Measurements from ENCODE around the gene FNTB.

FNTB gene

DNA sequence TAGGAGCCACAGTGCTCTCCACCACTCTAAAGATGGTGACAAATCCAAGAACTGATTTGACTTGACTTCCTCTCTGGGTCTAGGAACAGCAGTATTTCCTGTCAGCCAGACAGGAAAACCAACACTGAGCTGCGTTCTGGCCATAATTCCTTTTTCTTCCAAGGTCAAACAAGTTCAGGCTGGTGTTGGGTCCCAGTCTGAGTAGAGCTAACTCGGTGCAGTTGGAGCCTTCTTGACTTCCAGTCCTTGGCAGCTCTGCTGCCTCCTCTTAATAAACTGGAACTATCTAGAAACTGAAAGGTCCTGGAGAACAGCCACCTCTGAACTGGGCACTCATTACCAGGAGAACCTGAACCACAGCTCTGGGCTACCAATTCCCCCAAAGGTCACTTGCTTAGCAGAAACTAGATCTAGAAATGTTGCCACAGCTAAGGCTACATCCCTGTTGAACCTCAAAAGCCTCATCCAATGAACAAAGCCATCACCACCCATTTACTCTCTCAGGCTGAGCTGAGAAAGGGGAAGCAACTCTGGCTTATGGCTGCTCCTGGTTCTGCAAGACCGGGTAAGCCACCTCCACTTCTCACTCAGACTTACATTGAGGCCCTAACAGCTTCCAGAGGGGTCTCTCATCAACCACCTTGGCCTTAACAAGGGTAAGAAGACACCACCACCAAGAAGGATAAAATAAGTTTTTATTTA is 87.9 kb downstream of the FNTB start:
- peaks cover 39 to 40% of the 10 kb centered on the region in 2 experiments for H3K36me3 ChIP-seq (ENCODE audit: control insufficient read depth in 1 of 2, insufficient read depth in 2 of 2, low read length in 2 of 2)
- H3K18ac ChIP-seq (ENCODE audit: low read length): no peak overlapping the region
- H3K23ac ChIP-seq (ENCODE audit: low read length): no peak overlapping the region
- H2BK5ac ChIP-seq (ENCODE audit: low read depth, low read length, poor library complexity): no peak overlapping the region
- no peak overlapping the region for H2BK12ac ChIP-seq (ENCODE audit: low read length)
- no peak overlapping the region for H3K14ac ChIP-seq (ENCODE audit: low read length)
- no peak overlapping the region for H3K4me3 ChIP-seq (ENCODE audit: low read depth, low read length)
- H3K4ac ChIP-seq (ENCODE audit: low read depth, low read length): no peak overlapping the region
- H4K12ac ChIP-seq (ENCODE audit: low read depth, low read length): no peak overlapping the region
- no peak overlapping the region for H2AFZ ChIP-seq (ENCODE audit: insufficient read depth, low read length, poor library complexity)
- no peak overlapping the region for H4K91ac ChIP-seq (ENCODE audit: low read depth, low read length)
- no peaks in the 10 kb centered on the region for H3K27me3 ChIP-seq (ENCODE audit: insufficient read depth, low read length)
- H2AK5ac ChIP-seq (ENCODE audit: low read length): no peak overlapping the region
- WGBS (ENCODE audit: extremely low coverage, insufficient coverage, insufficient read length): no CpG with 5 or more reads among the region's 3 CpGs
- no peaks in the 10 kb centered on the region for H3K9me3 ChIP-seq (ENCODE audit: insufficient read depth, low read depth, low read length)
- H3K9ac ChIP-seq (ENCODE audit: low read length): no peak overlapping the region
- peaks cover 1% of the 10 kb centered on the region for H3K79me2 ChIP-seq (ENCODE audit: control insufficient read depth, insufficient read depth, low read length, poor library complexity)
- no peak for DNase-seq
- H3K4me2 ChIP-seq (ENCODE audit: low read length): no peak overlapping the region
- H3K27ac ChIP-seq (ENCODE audit: low read depth, low read length): no peak overlapping the region
- no peaks in the 10 kb centered on the region for H3K4me1 ChIP-seq (ENCODE audit: control insufficient read depth in 1 of 2, insufficient read depth in 2 of 2, low read length in 2 of 2)
- H2BK120ac ChIP-seq (ENCODE audit: insufficient read depth, low read length, poor library complexity): no peak overlapping the region
- H4K8ac ChIP-seq (ENCODE audit: low read depth, low read length): no peak overlapping the region
- H3K79me1 ChIP-seq (ENCODE audit: low read length): no peaks in the 10 kb centered on the region

DNA sequence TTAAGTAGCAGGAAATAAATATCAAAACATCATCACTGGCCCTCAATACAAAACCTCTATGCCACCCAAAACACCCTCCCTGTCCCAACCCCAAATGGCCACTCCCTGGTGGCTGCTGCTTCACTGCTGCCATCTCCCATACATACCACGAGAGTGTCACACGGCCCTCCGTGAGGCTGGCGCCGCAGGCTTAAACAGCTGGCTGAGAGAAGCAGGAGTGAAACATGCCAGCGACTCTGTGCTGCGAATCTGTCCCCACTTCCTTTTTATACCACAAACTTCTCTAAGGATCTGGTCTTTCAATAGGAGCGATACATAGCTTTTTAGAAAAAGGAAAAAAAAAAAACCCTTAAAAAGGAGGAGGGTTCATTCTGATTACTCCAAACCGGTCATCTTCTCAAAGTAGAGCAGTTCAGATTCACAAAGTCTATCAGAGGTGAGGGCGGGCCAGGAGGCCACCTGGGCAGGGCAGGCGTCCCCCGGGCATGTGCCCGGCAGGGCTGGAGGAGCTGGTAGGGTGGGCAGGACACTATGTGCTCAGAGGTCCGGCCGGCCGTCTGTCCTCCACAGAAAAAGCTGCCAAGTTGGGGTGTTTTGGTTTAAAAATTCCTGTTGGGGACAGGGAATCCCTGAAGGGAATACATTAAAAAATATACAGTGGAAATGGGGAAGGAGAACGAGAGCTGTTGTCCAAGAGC is 89.1 kb downstream of the FNTB start:
- H2BK12ac ChIP-seq (ENCODE audit: low read length): no peak overlapping the region
- WGBS (ENCODE audit: extremely low coverage, insufficient coverage, insufficient read length): no CpG with 5 or more reads among the region's 17 CpGs
- no peaks in the 10 kb centered on the region for H3K27me3 ChIP-seq (ENCODE audit: insufficient read depth, low read length)
- H2AK5ac ChIP-seq (ENCODE audit: low read length): no peak overlapping the region
- no peak overlapping the region for H3K4me2 ChIP-seq (ENCODE audit: low read length)
- DNase-seq: no peak
- no peak overlapping the region for H2BK5ac ChIP-seq (ENCODE audit: low read depth, low read length, poor library complexity)
- H3K36me3 ChIP-seq (ENCODE audit: control insufficient read depth in 1 of 2, insufficient read depth in 2 of 2, low read length in 2 of 2): peaks cover 35 to 39% of the 10 kb centered on the region in 2 experiments
- H3K18ac ChIP-seq (ENCODE audit: low read length): no peak overlapping the region
- no peaks in the 10 kb centered on the region for H3K4me1 ChIP-seq (ENCODE audit: control insufficient read depth in 1 of 2, insufficient read depth in 2 of 2, low read length in 2 of 2)
- no peak overlapping the region for H3K27ac ChIP-seq (ENCODE audit: low read depth, low read length)
- no peak overlapping the region for H4K12ac ChIP-seq (ENCODE audit: low read depth, low read length)
- H3K4ac ChIP-seq (ENCODE audit: low read depth, low read length): no peak overlapping the region
- peaks cover 1% of the 10 kb centered on the region for H3K79me2 ChIP-seq (ENCODE audit: control insufficient read depth, insufficient read depth, low read length, poor library complexity)
- no peak overlapping the region for H2AFZ ChIP-seq (ENCODE audit: insufficient read depth, low read length, poor library complexity)
- no peak overlapping the region for H4K8ac ChIP-seq (ENCODE audit: low read depth, low read length)
- no peak overlapping the region for H2BK120ac ChIP-seq (ENCODE audit: insufficient read depth, low read length, poor library complexity)
- H4K91ac ChIP-seq (ENCODE audit: low read depth, low read length): no peak overlapping the region
- no peak overlapping the region for H3K14ac ChIP-seq (ENCODE audit: low read length)
- no peak overlapping the region for H3K9ac ChIP-seq (ENCODE audit: low read length)
- no peak overlapping the region for H3K4me3 ChIP-seq (ENCODE audit: low read depth, low read length)
- no peaks in the 10 kb centered on the region for H3K9me3 ChIP-seq (ENCODE audit: insufficient read depth, low read depth, low read length)
- H3K23ac ChIP-seq (ENCODE audit: low read length): no peak overlapping the region
- no peaks in the 10 kb centered on the region for H3K79me1 ChIP-seq (ENCODE audit: low read length)

DNA sequence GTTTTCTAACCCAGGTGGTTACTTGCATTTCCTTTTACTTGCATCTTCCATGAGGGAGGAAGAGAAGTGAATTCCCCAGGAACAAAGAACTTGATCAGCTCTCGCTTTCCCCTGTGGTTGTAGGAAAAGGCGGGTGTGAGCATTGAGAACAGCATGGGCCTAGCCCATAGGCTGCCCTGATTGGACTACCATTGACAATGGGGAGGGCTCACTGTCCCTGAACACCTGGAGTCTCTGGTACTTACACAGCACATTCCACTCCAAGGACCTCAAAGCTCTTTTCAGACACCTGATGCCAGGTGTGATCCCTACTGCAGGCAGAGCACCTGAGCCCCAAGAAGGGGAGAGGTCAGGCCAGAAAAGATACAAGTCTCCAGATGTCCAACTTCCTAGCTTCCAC is 90.6 kb downstream of the FNTB start:
- Histone ChIP-seq H4K8ac (ENCODE audit: low read depth, low read length) (no peak overlapping the region), H3K27me3 (ENCODE audit: insufficient read depth, low read length) (no peaks in the 10 kb centered on the region), H3K79me2 (ENCODE audit: control insufficient read depth, insufficient read depth, low read length, poor library complexity) (peaks cover under 1% of the 10 kb centered on the region), H2BK12ac (ENCODE audit: low read length) (no peak overlapping the region), H3K79me1 (ENCODE audit: low read length) (no peaks in the 10 kb centered on the region), H3K9ac (ENCODE audit: low read length) (no peak overlapping the region), H3K23ac (ENCODE audit: low read length) (no peak overlapping the region), H4K91ac (ENCODE audit: low read depth, low read length) (no peak overlapping the region), H3K4me1 (ENCODE audit: control insufficient read depth in 1 of 2, insufficient read depth in 2 of 2, low read length in 2 of 2) (no peaks in the 10 kb centered on the region), H4K12ac (ENCODE audit: low read depth, low read length) (no peak overlapping the region), H2AFZ (ENCODE audit: insufficient read depth, low read length, poor library complexity) (no peak overlapping the region), H3K14ac (ENCODE audit: low read length) (no peak overlapping the region), H3K18ac (ENCODE audit: low read length) (no peak overlapping the region), H3K36me3 (ENCODE audit: control insufficient read depth in 1 of 2, insufficient read depth in 2 of 2, low read length in 2 of 2) (peaks cover 40 to 43% of the 10 kb centered on the region in 2 experiments), H2AK5ac (ENCODE audit: low read length) (no peak overlapping the region), H3K4ac (ENCODE audit: low read depth, low read length) (no peak overlapping the region), H2BK5ac (ENCODE audit: low read depth, low read length, poor library complexity) (no peak overlapping the region), H2BK120ac (ENCODE audit: insufficient read depth, low read length, poor library complexity) (no peak overlapping the region), H3K27ac (ENCODE audit: low read depth, low read length) (no peak overlapping the region), H3K4me3 (ENCODE audit: low read depth, low read length) (no peak overlapping the region), H3K9me3 (ENCODE audit: insufficient read depth, low read depth, low read length) (no peaks in the 10 kb centered on the region), H3K4me2 (ENCODE audit: low read length) (no peak overlapping the region)
- WGBS (ENCODE audit: extremely low coverage, insufficient coverage, insufficient read length): no CpG with 5 or more reads among the region's 2 CpGs
- no peak for DNase-seq

- H2AFZ ChIP-seq (ENCODE audit: insufficient read depth, low read length, poor library complexity): no peak overlapping the region
- no peak overlapping the region for H2AK5ac ChIP-seq (ENCODE audit: low read length)
- H3K4me3 ChIP-seq (ENCODE audit: low read depth, low read length): no peak overlapping the region
- H2BK5ac ChIP-seq (ENCODE audit: low read depth, low read length, poor library complexity): no peak overlapping the region
- DNase-seq: no peak
- H3K4me1 ChIP-seq (ENCODE audit: control insufficient read depth in 1 of 2, insufficient read depth in 2 of 2, low read length in 2 of 2): no peaks in the 10 kb centered on the region
- no peaks in the 10 kb centered on the region for H3K9me3 ChIP-seq (ENCODE audit: insufficient read depth, low read depth, low read length)
- peaks cover 41 to 47% of the 10 kb centered on the region in 2 experiments for H3K36me3 ChIP-seq (ENCODE audit: control insufficient read depth in 1 of 2, insufficient read depth in 2 of 2, low read length in 2 of 2)
- no peaks in the 10 kb centered on the region for H3K27me3 ChIP-seq (ENCODE audit: insufficient read depth, low read length)
- H3K4ac ChIP-seq (ENCODE audit: low read depth, low read length): no peak overlapping the region
- no peaks in the 10 kb centered on the region for H3K79me2 ChIP-seq (ENCODE audit: control insufficient read depth, insufficient read depth, low read length, poor library complexity)
- no peak overlapping the region for H3K9ac ChIP-seq (ENCODE audit: low read length)
- H3K18ac ChIP-seq (ENCODE audit: low read length): no peak overlapping the region
- no peak overlapping the region for H2BK12ac ChIP-seq (ENCODE audit: low read length)
- WGBS (ENCODE audit: extremely low coverage, insufficient coverage, insufficient read length): no CpG with 5 or more reads among the region's 6 CpGs
- H3K23ac ChIP-seq (ENCODE audit: low read length): no peak overlapping the region
- H4K8ac ChIP-seq (ENCODE audit: low read depth, low read length): no peak overlapping the region
- H3K79me1 ChIP-seq (ENCODE audit: low read length): no peaks in the 10 kb centered on the region
- no peak overlapping the region for H4K91ac ChIP-seq (ENCODE audit: low read depth, low read length)
- H4K12ac ChIP-seq (ENCODE audit: low read depth, low read length): no peak overlapping the region
- no peak overlapping the region for H3K4me2 ChIP-seq (ENCODE audit: low read length)
- H3K14ac ChIP-seq (ENCODE audit: low read length): no peak overlapping the region
- no peak overlapping the region for H2BK120ac ChIP-seq (ENCODE audit: insufficient read depth, low read length, poor library complexity)
- no peak overlapping the region for H3K27ac ChIP-seq (ENCODE audit: low read depth, low read length)
These were observed 92.5 kb downstream of the FNTB start for GRCh38 chr14:65079201-65079600.

Measured in trophoblast cell (in vitro differentiated cells and primary cell).